Kidney epithelial cell (primary cell): ENCODE data around the gene MFSD6L. TPM values are rescaled to one million over a fixed set of nuclear protein-coding genes. Genes with fewer than 3 reads are reported as not detected.

ENCODE experiments used
- DNase-seq: peaks from one replicate; pipeline ENCODE4 v3.0.0-alpha.2; 2010; ENCODE audit warnings: low read depth
- H3K27me3 ChIP-seq: 2 replicates; pipeline ENCODE4 v1.6.0; 2011; ENCODE audit warnings: low read length; ENCODE audit not compliant: control insufficient read depth, insufficient read depth
- H3K36me3 ChIP-seq: 2 replicates; pipeline ENCODE4 v1.5.1; 2011; ENCODE audit warnings: low read length; ENCODE audit not compliant: control insufficient read depth, insufficient read depth
- H3K4me3 ChIP-seq: 2 replicates; pipeline ENCODE4 v1.5.1; 2011; ENCODE audit warnings: low read depth, mild to moderate bottlenecking, control low read depth, low read length
- total RNA-seq: library from RNA; depleted of rRNA; stranded (reverse); fragments of >200 nt; gene quantifications from 2 replicates; pipeline ENCODE4 v1.2.3, GENCODE V29; 2015
- TF ChIP-seq, protein P1 (sequence below): IDR thresholded peaks from 2 replicates; pipeline ENCODE4 v1.5.1; 2011; ENCODE audit warnings: mild to moderate bottlenecking, moderate library complexity, low read length, control low read depth, inconsistent platforms; ENCODE audit not compliant: insufficient read depth, poor library complexity, severe bottlenecking

Gene MFSD6L
- total RNA-seq, 1 donor from 2014 or later: 0.54 TPM

DNA sequence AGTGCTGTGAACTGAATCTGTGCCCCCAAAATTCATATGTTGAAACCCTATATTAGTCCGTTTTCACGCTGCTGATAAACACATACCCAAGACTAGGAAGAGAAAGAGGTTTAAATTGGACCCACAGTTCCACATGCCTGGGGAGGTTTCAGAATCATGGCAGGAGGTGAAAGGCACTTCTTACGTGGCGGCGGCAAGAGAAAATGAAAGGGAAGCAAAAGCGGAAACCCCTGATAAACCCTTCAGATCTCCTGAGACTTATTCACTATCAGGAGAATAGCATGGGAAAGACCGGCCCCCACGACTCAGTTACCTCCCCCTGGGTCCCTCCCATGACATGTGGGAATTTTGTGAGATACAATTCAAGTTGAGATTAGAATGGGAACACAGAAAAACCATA, 37.2 kb downstream of the MFSD6L start:
- H3K36me3 ChIP-seq: no peaks in the 10 kb centered on the region
- H3K27me3 ChIP-seq: no peaks in the 10 kb centered on the region
- no peak for DNase-seq
- no peak overlapping the region for H3K4me3 ChIP-seq
- TF ChIP-seq, protein P1, sequence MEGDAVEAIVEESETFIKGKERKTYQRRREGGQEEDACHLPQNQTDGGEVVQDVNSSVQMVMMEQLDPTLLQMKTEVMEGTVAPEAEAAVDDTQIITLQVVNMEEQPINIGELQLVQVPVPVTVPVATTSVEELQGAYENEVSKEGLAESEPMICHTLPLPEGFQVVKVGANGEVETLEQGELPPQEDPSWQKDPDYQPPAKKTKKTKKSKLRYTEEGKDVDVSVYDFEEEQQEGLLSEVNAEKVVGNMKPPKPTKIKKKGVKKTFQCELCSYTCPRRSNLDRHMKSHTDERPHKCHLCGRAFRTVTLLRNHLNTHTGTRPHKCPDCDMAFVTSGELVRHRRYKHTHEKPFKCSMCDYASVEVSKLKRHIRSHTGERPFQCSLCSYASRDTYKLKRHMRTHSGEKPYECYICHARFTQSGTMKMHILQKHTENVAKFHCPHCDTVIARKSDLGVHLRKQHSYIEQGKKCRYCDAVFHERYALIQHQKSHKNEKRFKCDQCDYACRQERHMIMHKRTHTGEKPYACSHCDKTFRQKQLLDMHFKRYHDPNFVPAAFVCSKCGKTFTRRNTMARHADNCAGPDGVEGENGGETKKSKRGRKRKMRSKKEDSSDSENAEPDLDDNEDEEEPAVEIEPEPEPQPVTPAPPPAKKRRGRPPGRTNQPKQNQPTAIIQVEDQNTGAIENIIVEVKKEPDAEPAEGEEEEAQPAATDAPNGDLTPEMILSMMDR: no peak

DNA sequence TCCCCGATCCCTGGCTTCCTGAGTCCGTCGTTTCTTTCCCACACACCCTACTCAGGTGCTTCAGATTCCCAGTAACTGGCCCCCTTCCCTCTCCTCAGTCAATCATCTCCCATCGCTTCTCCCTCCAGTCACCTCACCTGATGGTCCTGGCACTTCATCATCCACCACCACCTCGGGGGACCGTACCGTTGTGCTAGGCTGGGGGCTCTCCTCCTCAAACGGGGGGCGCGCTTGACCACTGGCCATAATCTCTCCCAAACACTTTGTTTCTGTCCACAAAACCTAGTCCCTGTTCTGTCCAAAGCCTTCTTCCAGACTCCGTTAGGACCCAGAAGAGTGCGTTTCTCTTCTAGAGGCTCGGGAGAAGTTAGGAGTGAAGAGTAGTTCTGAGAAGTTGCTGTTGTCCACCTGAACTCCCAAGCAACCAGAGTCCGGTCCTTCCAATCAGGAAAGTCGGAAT, 41.0 kb downstream of the MFSD6L start, which contains the start of gene SPDYE4:
Gene SPDYE4, minus strand, starts transcription at position 410 of the 460 bp plus-strand sequence. Its CDS starts 164 bp downstream, at position 246.
- DNase-seq: no peak
- TF ChIP-seq, protein P1: no peak
- no peak within 1 kb of the TSS for H3K4me3 ChIP-seq
- no peaks in the 10 kb centered on the region for H3K36me3 ChIP-seq
- no peaks in the 10 kb centered on the region for H3K27me3 ChIP-seq

DNA sequence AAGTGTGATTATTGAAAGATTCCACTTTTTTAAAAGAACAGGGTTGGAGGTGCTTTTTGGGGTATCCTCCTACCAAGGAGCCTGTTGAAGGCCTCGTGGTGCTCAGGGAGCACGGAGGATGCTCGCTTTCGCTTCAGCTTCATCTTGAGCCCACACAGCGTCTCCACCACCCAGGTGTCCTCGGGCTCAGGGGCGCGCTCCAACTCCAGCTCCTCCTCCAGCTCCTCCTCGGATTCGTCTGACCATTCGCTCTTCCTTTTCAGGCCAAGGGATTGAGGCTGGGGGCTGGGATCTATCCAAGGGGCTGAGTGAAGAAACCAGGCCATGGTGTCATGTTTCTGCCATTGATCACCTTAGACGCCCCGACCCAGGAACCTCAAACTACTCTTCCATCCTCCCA, 42.0 kb downstream of the MFSD6L start:
- TF ChIP-seq, protein P1: no peak
- no peaks in the 10 kb centered on the region for H3K27me3 ChIP-seq
- H3K4me3 ChIP-seq: no peak overlapping the region
- no peak for DNase-seq
- H3K36me3 ChIP-seq: no peaks in the 10 kb centered on the region

DNA sequence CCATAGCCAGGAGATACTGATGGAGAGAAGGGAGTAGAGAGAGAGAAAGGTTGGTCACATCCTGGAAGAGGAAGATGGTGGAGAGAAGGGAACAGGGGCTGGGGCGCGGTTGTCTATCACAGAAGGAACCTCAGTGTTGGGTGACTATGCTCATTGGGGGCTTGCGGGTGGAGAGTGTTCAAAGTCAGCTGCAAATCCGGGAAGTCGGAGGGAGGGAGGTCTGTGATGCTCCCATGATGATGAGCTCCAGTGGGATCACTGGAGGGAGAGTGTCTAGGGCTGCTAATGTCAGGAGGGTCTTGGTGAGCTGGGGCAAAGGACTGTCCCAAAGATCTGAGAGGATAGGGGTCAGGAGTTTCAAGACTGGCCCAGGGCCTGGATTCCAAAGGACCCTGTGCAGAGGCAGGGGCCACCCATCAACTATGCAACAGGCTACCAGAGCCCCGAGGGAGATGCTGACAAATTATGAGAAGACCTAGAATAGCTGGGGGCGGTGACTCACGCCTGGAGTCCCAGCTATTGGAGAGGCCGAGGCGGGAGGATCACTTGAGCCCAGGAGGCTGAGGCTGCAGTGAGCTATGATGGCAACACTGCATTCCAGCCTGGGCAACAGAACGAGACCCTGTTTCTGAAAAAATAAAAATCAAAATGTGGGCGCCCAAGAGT, 43.4 kb downstream of the MFSD6L start:
- H3K27me3 ChIP-seq: no peaks in the 10 kb centered on the region
- no peak overlapping the region for H3K4me3 ChIP-seq
- no peaks in the 10 kb centered on the region for H3K36me3 ChIP-seq
- TF ChIP-seq, protein P1: no peak
- no peak for DNase-seq

DNA sequence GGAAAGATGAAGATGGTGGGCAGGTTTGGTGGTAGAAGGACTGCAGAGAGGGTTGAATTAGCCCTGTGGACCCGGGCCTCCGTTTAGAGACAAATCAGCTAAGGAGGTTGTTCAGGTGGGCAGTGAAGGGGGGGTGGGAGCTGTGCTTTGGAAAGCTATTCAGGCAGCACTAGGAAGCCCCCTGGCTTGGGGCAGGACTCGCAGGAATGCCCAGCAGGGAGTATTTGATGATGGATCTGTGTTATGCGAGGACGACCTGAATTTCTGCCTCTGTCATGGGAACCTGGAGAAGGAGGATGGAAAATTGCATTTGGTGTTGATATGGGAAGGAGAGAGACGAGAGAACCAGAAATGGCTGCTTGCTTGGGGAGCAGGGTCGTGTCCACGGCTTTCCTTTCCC, 44.3 kb downstream of the MFSD6L start:
- Histone ChIP-seq H3K27me3 (no peaks in the 10 kb centered on the region), H3K36me3 (no peaks in the 10 kb centered on the region), H3K4me3 (no peak overlapping the region)
- no peak for DNase-seq
- TF ChIP-seq, protein P1: no peak

DNA sequence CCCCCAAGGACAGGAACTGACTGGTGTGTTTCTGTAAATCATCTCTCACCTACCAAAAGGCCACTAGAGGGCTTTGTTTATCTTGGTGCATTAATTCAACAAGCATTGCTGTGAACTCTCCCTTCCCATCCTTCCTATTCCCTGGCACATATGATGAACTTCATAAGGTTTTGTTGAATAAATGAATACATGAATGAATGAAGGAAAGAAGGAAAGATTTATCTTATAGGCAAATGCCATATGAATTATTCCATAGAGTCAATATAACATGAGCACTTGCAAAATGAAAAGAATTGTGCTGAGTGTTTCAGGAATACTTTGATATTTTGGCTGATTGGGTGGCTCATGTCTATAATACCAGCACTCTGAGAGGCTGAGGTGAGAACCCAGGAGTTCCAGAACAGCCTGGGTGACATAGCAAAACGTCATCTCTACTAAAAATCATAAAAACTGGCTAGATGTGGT, 45.2 kb downstream of the MFSD6L start:
- H3K36me3 ChIP-seq: no peaks in the 10 kb centered on the region
- H3K27me3 ChIP-seq: no peaks in the 10 kb centered on the region
- TF ChIP-seq, protein P1: peak; percentile 41
- no peak for DNase-seq
- H3K4me3 ChIP-seq: no peak overlapping the region
